Measurements from ENCODE around the gene BCL2L12.
A peak's percentile ranks its signal among the peaks of the same experiment; 100 is the strongest.

BCL2L12 gene

GRCh38 chr19:49686503-49687088 is 20.9 kb downstream of the BCL2L12 start:
- no peak for DNase-seq

- no peak for DNase-seq
Measured at GRCh38 chr19:49687150-49687549, 21.4 kb downstream of the BCL2L12 start.

GRCh38 chr19:49687566-49688316 is 22.0 kb downstream of the BCL2L12 start:
- no peak for DNase-seq

- no peak for DNase-seq
Measured at GRCh38 chr19:49688531-49689132, 22.9 kb downstream of the BCL2L12 start.

GRCh38 chr19:49689133-49690078 is 23.7 kb downstream of the BCL2L12 start, which contains the start of gene ADM5:
ADM5 (plus strand) TSS chr19:49689594; CDS start chr19:49689838, 244 bp downstream.
- peak; percentile 61 for DNase-seq

GRCh38 chr19:49690079-49690655 is 24.4 kb downstream of the BCL2L12 start:
- DNase-seq, result peak; percentile 48

GRCh38 chr19:49690656-49691242 is 25.0 kb downstream of the BCL2L12 start, which contains the start of gene CPT1C:
CPT1C (plus strand) TSS chr19:49691116; CDS start chr19:49692253, 1,137 bp downstream.
- DNase-seq, result peak; percentile 90

GRCh38 chr19:49691243-49692146 is 25.8 kb downstream of the BCL2L12 start:
- peak; percentile 79 for DNase-seq

- DNase-seq, result no peak
Measured at GRCh38 chr19:49692147-49692506, 26.4 kb downstream of the BCL2L12 start.

- DNase-seq, result no peak
Measured at GRCh38 chr19:49696115-49696514, 30.4 kb downstream of the BCL2L12 start.

GRCh38 chr19:49696865-49697264 is 31.1 kb downstream of the BCL2L12 start:
- no peak for DNase-seq

GRCh38 chr19:49699364-49699763 is 33.6 kb downstream of the BCL2L12 start:
- DNase-seq, result no peak

GRCh38 chr19:49700563-49700962 is 34.8 kb downstream of the BCL2L12 start:
- DNase-seq, result no peak

GRCh38 chr19:49701271-49701786 is 35.6 kb downstream of the BCL2L12 start:
- DNase-seq, result no peak

GRCh38 chr19:49704888-49705642 is 39.3 kb downstream of the BCL2L12 start:
- no peak for DNase-seq

GRCh38 chr19:49705919-49706318 is 40.2 kb downstream of the BCL2L12 start:
- DNase-seq, result no peak

- no peak for DNase-seq
Measured at GRCh38 chr19:49710372-49710951, 44.7 kb downstream of the BCL2L12 start.

GRCh38 chr19:49712397-49712859 is 46.7 kb downstream of the BCL2L12 start:
- no peak for DNase-seq

GRCh38 chr19:49713236-49713845 is 47.6 kb downstream of the BCL2L12 start:
- DNase-seq, result no peak

Data from NCI-H1694 treated with DMSO at 0.1 percent for 48 hours (cell line).